Activated gamma-delta T cell treated with anti-CD3 and anti-CD28 coated beads, Interleukin-2, amount 50 U/mL, for 16 hours (primary cell): Measurements from ENCODE around the gene ULK2.

Experiments
- DNase-seq: peaks from one replicate; pipeline ENCODE4 v3.0.0-alpha.2; 2020; ENCODE audit warnings: low read depth

The ULK2 gene

DNA sequence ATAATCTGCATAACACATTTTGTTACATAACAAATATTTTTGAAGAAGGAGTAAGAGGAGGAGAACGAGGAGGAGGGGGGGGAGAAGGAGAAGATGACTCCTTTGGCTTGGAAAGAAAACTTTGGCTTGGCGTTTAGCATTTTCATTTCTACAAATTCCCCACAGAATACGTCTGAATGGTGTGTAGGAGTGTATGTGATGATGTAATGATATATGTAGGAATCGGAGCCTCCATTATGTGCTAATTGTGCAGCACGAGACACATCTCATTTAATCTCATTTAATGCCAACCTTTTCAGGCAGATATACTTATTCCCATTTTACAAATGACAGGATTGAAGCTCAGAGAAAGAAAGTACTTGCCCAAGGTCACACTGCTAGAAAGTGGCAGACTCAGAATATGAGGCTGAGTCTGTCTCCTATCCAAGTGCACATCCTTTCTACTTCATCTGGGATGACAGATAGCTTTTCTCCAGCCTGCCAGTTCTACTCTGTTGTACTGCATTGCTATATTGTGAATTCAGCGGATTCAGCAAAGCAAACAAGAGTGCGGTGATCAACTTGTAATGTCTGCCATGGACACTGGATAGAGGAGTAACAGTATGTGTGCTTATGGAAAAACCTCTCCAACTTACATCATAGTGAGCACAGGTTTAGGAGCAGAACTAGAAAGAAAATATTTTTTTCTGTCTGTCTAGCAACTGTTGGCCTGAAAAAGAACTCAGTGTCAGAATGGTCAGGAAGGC lies 140.9 kb downstream of the ULK2 start:
- DNase-seq = no peak

DNA sequence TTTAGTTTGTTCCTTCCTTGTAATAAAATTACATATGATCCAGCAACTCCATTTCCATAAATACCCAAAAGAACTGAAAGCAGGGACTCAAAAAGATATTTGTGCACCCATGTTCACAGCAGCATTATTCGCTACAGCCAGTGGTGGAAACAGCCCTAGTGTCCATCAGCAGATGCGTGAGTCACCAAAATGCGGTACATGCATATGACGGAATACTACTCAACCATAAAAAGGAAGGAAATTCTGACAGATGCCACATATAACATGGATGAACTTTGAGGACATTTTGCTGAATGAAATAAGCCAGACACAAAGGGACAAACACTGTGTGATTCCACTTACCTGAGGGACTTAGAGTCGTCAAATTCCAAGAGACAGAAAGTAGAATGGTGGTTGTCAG lies 142.2 kb downstream of the ULK2 start:
- no peak for DNase-seq

DNA sequence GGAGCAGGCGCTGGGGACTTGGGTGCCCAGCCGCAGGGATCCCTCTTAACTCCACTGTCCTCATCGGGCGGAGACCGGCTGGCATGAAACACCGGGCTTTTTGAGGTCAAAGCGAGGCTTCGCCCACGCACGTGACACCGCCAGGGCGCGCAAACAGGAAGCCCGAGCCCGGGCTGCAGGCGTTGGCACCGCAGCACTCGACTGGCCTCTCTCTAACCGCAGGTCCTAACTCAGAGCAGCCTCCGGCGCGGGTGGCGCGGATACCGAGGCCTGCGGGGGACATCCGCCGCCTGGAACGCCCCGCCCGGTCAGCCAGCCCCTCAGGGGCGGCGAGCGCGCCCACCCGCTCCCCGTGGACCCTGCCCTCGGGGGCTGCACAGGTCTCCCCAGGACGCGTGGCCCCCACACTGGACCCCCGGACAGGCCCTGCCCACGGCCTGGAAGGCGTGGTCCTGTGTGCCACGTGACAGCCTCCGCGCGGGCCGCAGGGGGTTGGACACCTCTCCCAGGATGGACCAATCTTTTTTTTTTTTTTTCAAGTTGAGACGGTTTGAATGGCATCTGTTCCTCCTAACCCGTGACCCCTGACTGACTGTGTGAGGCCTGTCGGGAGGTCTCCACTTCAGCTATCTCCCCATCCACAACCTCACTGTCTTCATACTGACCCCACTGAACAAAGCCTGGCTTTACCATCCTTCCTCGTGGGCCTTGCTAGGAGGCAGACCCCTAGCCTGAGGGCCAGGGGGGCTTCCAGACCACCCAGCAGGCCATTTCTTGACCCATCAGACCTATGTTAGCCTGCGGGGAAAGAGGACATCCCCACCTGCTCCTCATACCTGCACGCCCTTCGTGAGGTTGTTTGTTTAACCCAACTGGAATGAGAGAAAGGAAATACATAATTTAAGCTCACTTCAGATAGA lies 143.0 kb downstream of the ULK2 start:
- peak; percentile 18 for DNase-seq

DNA sequence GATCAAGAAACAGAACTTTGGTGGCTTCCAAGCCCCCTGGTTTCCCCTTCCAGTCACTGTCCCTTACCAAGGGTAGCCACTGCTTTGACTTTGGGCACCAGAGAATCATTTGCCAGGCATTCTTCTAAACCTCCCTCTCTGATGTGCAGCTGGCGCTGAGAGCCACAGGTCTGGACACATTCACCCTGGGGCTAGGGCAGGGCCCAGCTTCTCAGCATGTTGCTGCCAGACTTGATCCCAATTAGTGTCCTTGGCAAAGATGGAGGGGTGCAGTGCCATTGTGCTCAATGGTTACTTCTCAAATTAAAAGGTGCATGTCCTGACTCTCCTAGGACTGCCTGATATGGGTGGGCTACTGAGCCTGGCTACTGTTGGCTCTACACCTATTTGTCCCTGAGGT lies 143.8 kb downstream of the ULK2 start:
- DNase-seq = no peak
